HUES48 (cell line): ENCODE data around the gene PTPN23.
"Not testable (repeated sequence)": the region's sequence is repeated elsewhere in the genome, so short reads cannot be mapped to it uniquely, and the experiment has no call there.

ENCODE experiments used
- H3K27ac ChIP-seq: one replicate; pipeline ENCODE4 v1.7.0; 2013; ENCODE audit warnings: low read depth, low read length, inconsistent platforms
- H3K27me3 ChIP-seq: 2 replicates; pipeline ENCODE4 v1.6.1; 2013; ENCODE audit warnings: mild to moderate bottlenecking, low read length; ENCODE audit not compliant: control insufficient read depth, insufficient read depth
- H3K36me3 ChIP-seq: 2 replicates; pipeline ENCODE4 v1.6.1; 2013; ENCODE audit warnings: low read length; ENCODE audit not compliant: control insufficient read depth, insufficient read depth
- H3K4me1 ChIP-seq: 2 replicates; pipeline ENCODE4 v1.6.1; 2013; ENCODE audit warnings: mild to moderate bottlenecking, low read length; ENCODE audit not compliant: control insufficient read depth, insufficient read depth
- H3K4me3 ChIP-seq: 2 replicates; pipeline ENCODE4 v1.5.1; 2013; ENCODE audit warnings: mild to moderate bottlenecking, low read depth, low read length
- H3K9ac ChIP-seq: 2 replicates; pipeline ENCODE4 v1.6.1; 2013; ENCODE audit warnings: mild to moderate bottlenecking, low read depth, low read length, moderate library complexity
- H3K9me3 ChIP-seq: 2 replicates; pipeline ENCODE4 v1.6.1; 2013; ENCODE audit warnings: low read length; ENCODE audit not compliant: control insufficient read depth, insufficient read depth

Gene PTPN23

GRCh38 chr3:47456984-47457383 is 76.2 kb downstream of the PTPN23 start:
- Histone ChIP-seq H3K9me3 (no peaks in the 10 kb centered on the region), H3K27ac (no peak overlapping the region), H3K4me3 (no peak overlapping the region), H3K36me3 (no peaks in the 10 kb centered on the region), H3K4me1 (no peaks in the 10 kb centered on the region), H3K27me3 (no peaks in the 10 kb centered on the region), H3K9ac (no peak overlapping the region)

- not testable (repeated sequence) for H3K27me3 ChIP-seq, H3K9me3 ChIP-seq, H3K4me1 ChIP-seq
These were observed 78.8 kb downstream of the PTPN23 start for GRCh38 chr3:47459534-47460085.

More at GRCh38 chr3:47459534-47460085, 78.8 kb downstream of the PTPN23 start:
- H3K36me3 ChIP-seq, H3K4me3 ChIP-seq, H3K27ac ChIP-seq, H3K9ac ChIP-seq: not testable (repeated sequence)
